Stomach (tissue), 4 donors: Measurements from ENCODE around the gene SAPCD1.

Source experiments
- POLR2A ChIP-seq, 4 donors: fragments of 450-650 bp; IDR thresholded peaks; one replicate each; pipeline ENCODE4 v1.6.1; 2016; ENCODE audit warnings: antibody characterized with exemption in 4 of 4, control low read depth in 2 of 4, mild to moderate bottlenecking in 1 of 4, moderate library complexity in 1 of 4
- POLR2AphosphoS5 ChIP-seq, 3 donors: sonication (generic); formaldehyde crosslinking; IDR thresholded peaks; one replicate each; pipeline ENCODE4 v1.6.1; 2016; ENCODE audit warnings: antibody characterized with exemption in 3 of 3
- TF ChIP-seq, protein P1 (sequence below), 7 experiments: fragments of 450-650 bp in 4 of 7; fragments of 200-600 bp in 3 of 7; sonication (generic) in 3 of 7; IDR thresholded peaks; one replicate each; pipeline ENCODE4 v1.5.1; 2016 to 2019; ENCODE audit warnings: antibody characterized with exemption in 7 of 7, control low read depth in 2 of 7, mild to moderate bottlenecking in 1 of 7

DNA sequence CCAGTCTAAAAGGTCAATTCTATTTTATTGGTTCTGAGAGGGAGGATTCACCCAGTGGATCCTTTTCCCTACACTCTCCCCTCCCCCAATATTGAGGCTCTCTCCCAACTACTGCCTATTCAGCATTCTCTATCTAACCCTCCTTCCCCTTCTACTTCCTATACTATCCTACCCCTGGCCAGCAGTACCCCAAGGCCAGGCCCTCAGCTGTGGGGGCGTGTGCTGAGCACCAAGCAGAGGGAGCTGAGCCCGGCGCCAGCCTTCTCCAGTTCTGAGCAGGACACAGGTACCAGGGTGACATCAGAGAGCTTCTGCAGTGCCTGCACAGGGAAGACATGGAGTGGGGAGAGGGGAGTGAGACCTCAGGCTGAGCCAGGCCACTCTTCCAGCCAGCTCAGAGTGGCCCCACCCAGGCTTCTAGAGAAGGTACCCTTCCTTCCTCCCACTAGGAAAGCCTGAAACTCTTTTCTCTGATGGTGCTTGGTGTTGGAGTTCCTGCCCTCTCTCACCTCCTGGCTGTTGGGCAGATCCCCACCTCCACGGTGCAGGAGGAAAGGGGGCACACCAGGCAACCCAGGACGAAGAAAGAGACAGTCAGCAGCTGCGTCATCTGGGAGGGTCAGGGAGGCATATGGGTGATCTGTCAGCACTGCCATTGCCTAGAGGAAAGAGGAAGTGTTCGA, 35.3 kb upstream of the SAPCD1 start:
- TF ChIP-seq, protein P1, sequence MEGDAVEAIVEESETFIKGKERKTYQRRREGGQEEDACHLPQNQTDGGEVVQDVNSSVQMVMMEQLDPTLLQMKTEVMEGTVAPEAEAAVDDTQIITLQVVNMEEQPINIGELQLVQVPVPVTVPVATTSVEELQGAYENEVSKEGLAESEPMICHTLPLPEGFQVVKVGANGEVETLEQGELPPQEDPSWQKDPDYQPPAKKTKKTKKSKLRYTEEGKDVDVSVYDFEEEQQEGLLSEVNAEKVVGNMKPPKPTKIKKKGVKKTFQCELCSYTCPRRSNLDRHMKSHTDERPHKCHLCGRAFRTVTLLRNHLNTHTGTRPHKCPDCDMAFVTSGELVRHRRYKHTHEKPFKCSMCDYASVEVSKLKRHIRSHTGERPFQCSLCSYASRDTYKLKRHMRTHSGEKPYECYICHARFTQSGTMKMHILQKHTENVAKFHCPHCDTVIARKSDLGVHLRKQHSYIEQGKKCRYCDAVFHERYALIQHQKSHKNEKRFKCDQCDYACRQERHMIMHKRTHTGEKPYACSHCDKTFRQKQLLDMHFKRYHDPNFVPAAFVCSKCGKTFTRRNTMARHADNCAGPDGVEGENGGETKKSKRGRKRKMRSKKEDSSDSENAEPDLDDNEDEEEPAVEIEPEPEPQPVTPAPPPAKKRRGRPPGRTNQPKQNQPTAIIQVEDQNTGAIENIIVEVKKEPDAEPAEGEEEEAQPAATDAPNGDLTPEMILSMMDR (IDR thresholded peaks at IDR 0.05) = no peak
- TF ChIP-seq POLR2AphosphoS5 (IDR thresholded peaks at IDR 0.05) (no peak), POLR2A (IDR thresholded peaks at IDR 0.05) (no peak)
